ENCODE data around the gene GALNT6.
A peak's percentile ranks its signal among the peaks of the same experiment; 100 is the strongest.

GALNT6 gene

GRCh38 chr12:51392556-51393237, 1.5 kb upstream of the GALNT6 start:
- no peak overlapping the region for H3K27ac ChIP-seq (ENCODE audit: low read depth, low read length)
- H2AFZ ChIP-seq (ENCODE audit: low read length, unreplicated experiment): peak overlapping the region; percentile 12
- peaks cover 12% of the 10 kb centered on the region for H3K4me1 ChIP-seq (ENCODE audit: control insufficient read depth, insufficient read depth, low read length, unreplicated experiment)
- H3K27me3 ChIP-seq (ENCODE audit: insufficient read depth, low read length): peaks cover 10% of the 10 kb centered on the region; the same call in 1 of the 2 replicates
- no peaks in the 10 kb centered on the region for H3K79me2 ChIP-seq (ENCODE audit: control insufficient read depth, insufficient read depth, low read length, unreplicated experiment)
- H3K36me3 ChIP-seq (ENCODE audit: insufficient read depth, low read length): no peaks in the 10 kb centered on the region
- no peak overlapping the region; the same call in 1 of the 2 replicates for H3K4me3 ChIP-seq (ENCODE audit: low read depth, low read length)

- Histone ChIP-seq H3K27ac (ENCODE audit: low read depth, low read length) (no peak overlapping the region), H3K27me3 (ENCODE audit: insufficient read depth, low read length) (peaks cover 10% of the 10 kb centered on the region; the same call in 1 of the 2 replicates), H3K36me3 (ENCODE audit: insufficient read depth, low read length) (no peaks in the 10 kb centered on the region), H3K4me3 (ENCODE audit: low read depth, low read length) (peak overlapping the region; percentile 74), H2AFZ (ENCODE audit: low read length, unreplicated experiment) (no peak overlapping the region), H3K4me1 (ENCODE audit: control insufficient read depth, insufficient read depth, low read length, unreplicated experiment) (peaks cover 12% of the 10 kb centered on the region), H3K79me2 (ENCODE audit: control insufficient read depth, insufficient read depth, low read length, unreplicated experiment) (no peaks in the 10 kb centered on the region)
Measured at GRCh38 chr12:51390891-51391282, 319 bp downstream of the GALNT6 start.

GRCh38 chr12:51390457-51390856, 749 bp downstream of the GALNT6 start:
- no peaks in the 10 kb centered on the region for H3K36me3 ChIP-seq (ENCODE audit: insufficient read depth, low read length)
- peaks cover 10% of the 10 kb centered on the region; the same call in 1 of the 2 replicates for H3K27me3 ChIP-seq (ENCODE audit: insufficient read depth, low read length)
- H3K4me3 ChIP-seq (ENCODE audit: low read depth, low read length): no peak overlapping the region
- no peak overlapping the region for H3K27ac ChIP-seq (ENCODE audit: low read depth, low read length)
- H3K79me2 ChIP-seq (ENCODE audit: control insufficient read depth, insufficient read depth, low read length, unreplicated experiment): no peaks in the 10 kb centered on the region
- H2AFZ ChIP-seq (ENCODE audit: low read length, unreplicated experiment): no peak overlapping the region
- H3K4me1 ChIP-seq (ENCODE audit: control insufficient read depth, insufficient read depth, low read length, unreplicated experiment): peaks cover 12% of the 10 kb centered on the region

GRCh38 chr12:51389302-51389999, 1.8 kb downstream of the GALNT6 start:
- no peak overlapping the region for H2AFZ ChIP-seq (ENCODE audit: low read length, unreplicated experiment)
- H3K4me1 ChIP-seq (ENCODE audit: control insufficient read depth, insufficient read depth, low read length, unreplicated experiment): peaks cover 12% of the 10 kb centered on the region
- H3K79me2 ChIP-seq (ENCODE audit: control insufficient read depth, insufficient read depth, low read length, unreplicated experiment): no peaks in the 10 kb centered on the region

GRCh38 chr12:51388846-51389245, 2.4 kb downstream of the GALNT6 start:
- H2AFZ ChIP-seq (ENCODE audit: low read length, unreplicated experiment): no peak overlapping the region
- no peaks in the 10 kb centered on the region for H3K36me3 ChIP-seq (ENCODE audit: insufficient read depth, low read length)
- H3K79me2 ChIP-seq (ENCODE audit: control insufficient read depth, insufficient read depth, low read length, unreplicated experiment): no peaks in the 10 kb centered on the region
- no peak overlapping the region for H3K27ac ChIP-seq (ENCODE audit: low read depth, low read length)
- no peak overlapping the region for H3K4me3 ChIP-seq (ENCODE audit: low read depth, low read length)
- H3K27me3 ChIP-seq (ENCODE audit: insufficient read depth, low read length): peaks cover 10% of the 10 kb centered on the region; the same call in 1 of the 2 replicates
- H3K4me1 ChIP-seq (ENCODE audit: control insufficient read depth, insufficient read depth, low read length, unreplicated experiment): peaks cover 12% of the 10 kb centered on the region

More at GRCh38 chr12:51389302-51389999, 1.8 kb downstream of the GALNT6 start:
- Histone ChIP-seq H3K4me3 (ENCODE audit: low read depth, low read length) (no peak overlapping the region), H3K27ac (ENCODE audit: low read depth, low read length) (no peak overlapping the region), H3K27me3 (ENCODE audit: insufficient read depth, low read length) (peaks cover 10% of the 10 kb centered on the region; the same call in 1 of the 2 replicates), H3K36me3 (ENCODE audit: insufficient read depth, low read length) (no peaks in the 10 kb centered on the region)

- H3K4me3 ChIP-seq (ENCODE audit: low read depth, low read length): no peak overlapping the region
- H3K36me3 ChIP-seq (ENCODE audit: insufficient read depth, low read length): no peaks in the 10 kb centered on the region
- no peaks in the 10 kb centered on the region for H3K79me2 ChIP-seq (ENCODE audit: control insufficient read depth, insufficient read depth, low read length, unreplicated experiment)
- peak overlapping the region; percentile 74 for H2AFZ ChIP-seq (ENCODE audit: low read length, unreplicated experiment)
- no peak overlapping the region for H3K27ac ChIP-seq (ENCODE audit: low read depth, low read length)
- H3K4me1 ChIP-seq (ENCODE audit: control insufficient read depth, insufficient read depth, low read length, unreplicated experiment): peaks cover 12% of the 10 kb centered on the region
- H3K27me3 ChIP-seq (ENCODE audit: insufficient read depth, low read length): peaks cover 10% of the 10 kb centered on the region; the same call in 1 of the 2 replicates
Measured at GRCh38 chr12:51388069-51388799, 3.0 kb downstream of the GALNT6 start.

- H3K4me3 ChIP-seq (ENCODE audit: low read depth, low read length): no peak overlapping the region
- no peaks in the 10 kb centered on the region for H3K79me2 ChIP-seq (ENCODE audit: control insufficient read depth, insufficient read depth, low read length, unreplicated experiment)
- peaks cover 7% of the 10 kb centered on the region; the same call in 1 of the 2 replicates for H3K27me3 ChIP-seq (ENCODE audit: insufficient read depth, low read length)
- no peaks in the 10 kb centered on the region for H3K36me3 ChIP-seq (ENCODE audit: insufficient read depth, low read length)
- peaks cover 12% of the 10 kb centered on the region for H3K4me1 ChIP-seq (ENCODE audit: control insufficient read depth, insufficient read depth, low read length, unreplicated experiment)
- H2AFZ ChIP-seq (ENCODE audit: low read length, unreplicated experiment): no peak overlapping the region
- no peak overlapping the region for H3K27ac ChIP-seq (ENCODE audit: low read depth, low read length)
Measured at GRCh38 chr12:51386351-51386750, 4.9 kb downstream of the GALNT6 start.

GRCh38 chr12:51383269-51383905, 7.8 kb downstream of the GALNT6 start:
- no peaks in the 10 kb centered on the region for H3K36me3 ChIP-seq (ENCODE audit: insufficient read depth, low read length)
- no peak overlapping the region for H2AFZ ChIP-seq (ENCODE audit: low read length, unreplicated experiment)
- H3K4me3 ChIP-seq (ENCODE audit: low read depth, low read length): no peak overlapping the region
- H3K27me3 ChIP-seq (ENCODE audit: insufficient read depth, low read length): no peaks in the 10 kb centered on the region
- H3K4me1 ChIP-seq (ENCODE audit: control insufficient read depth, insufficient read depth, low read length, unreplicated experiment): peaks cover 6% of the 10 kb centered on the region
- H3K27ac ChIP-seq (ENCODE audit: low read depth, low read length): no peak overlapping the region
- H3K79me2 ChIP-seq (ENCODE audit: control insufficient read depth, insufficient read depth, low read length, unreplicated experiment): no peaks in the 10 kb centered on the region

- Histone ChIP-seq H3K4me3 (ENCODE audit: low read depth, low read length) (no peak overlapping the region), H3K27ac (ENCODE audit: low read depth, low read length) (no peak overlapping the region), H3K79me2 (ENCODE audit: control insufficient read depth, insufficient read depth, low read length, unreplicated experiment) (no peaks in the 10 kb centered on the region), H3K4me1 (ENCODE audit: control insufficient read depth, insufficient read depth, low read length, unreplicated experiment) (no peaks in the 10 kb centered on the region), H2AFZ (ENCODE audit: low read length, unreplicated experiment) (no peak overlapping the region), H3K27me3 (ENCODE audit: insufficient read depth, low read length) (no peaks in the 10 kb centered on the region), H3K36me3 (ENCODE audit: insufficient read depth, low read length) (no peaks in the 10 kb centered on the region)
Measured at GRCh38 chr12:51382173-51382572, 9.0 kb downstream of the GALNT6 start.
